SW 1271 (cell line): ENCODE data around the gene PADI6.

ENCODE experiments used
- DNase-seq, 2 experiments: peaks; one replicate each; lab custom pipeline; 2025; lab: John Stamatoyannopoulos, UW

PADI6 gene

GRCh38 chr1:17436380-17437174 is 64.6 kb downstream of the PADI6 start:
- DNase-seq: no peak

GRCh38 chr1:17437260-17437579 is 65.2 kb downstream of the PADI6 start:
- DNase-seq: no peak

- DNase-seq: no peak
Observed at GRCh38 chr1:17437580-17438317, 65.8 kb downstream of the PADI6 start.

- DNase-seq: peak in 1 of 2 experiments; percentile 52
Observed at GRCh38 chr1:17438318-17439249, 66.6 kb downstream of the PADI6 start.

GRCh38 chr1:17439250-17440073 is 67.5 kb downstream of the PADI6 start, which contains the start of gene RCC2:
RCC2 (minus strand) TSS chr1:17439677; CDS start chr1:17438514, 1,163 bp downstream.
- peak in 1 of 2 experiments; percentile 63 for DNase-seq

- DNase-seq: no peak
Observed at GRCh38 chr1:17440074-17440826, 68.3 kb downstream of the PADI6 start.

GRCh38 chr1:17440827-17441168 is 68.8 kb downstream of the PADI6 start:
- no peak for DNase-seq

- no peak for DNase-seq
Observed at GRCh38 chr1:17441265-17441992, 69.4 kb downstream of the PADI6 start.

- DNase-seq: no peak
Observed at GRCh38 chr1:17441993-17442357, 70.0 kb downstream of the PADI6 start.

GRCh38 chr1:17442841-17443240 is 70.8 kb downstream of the PADI6 start:
- no peak for DNase-seq

- no peak for DNase-seq
Observed at GRCh38 chr1:17447501-17447992, 75.6 kb downstream of the PADI6 start.
